HG03039 (cell line): ENCODE data around the gene SLC6A11.

Source experiments
- ATAC-seq: cut with Tn5 transposase; IDR thresholded peaks from one replicate; pipeline ENCODE4 v1.9.1; 2021; ENCODE audit warnings: mild to moderate bottlenecking, moderate library complexity; ENCODE audit not compliant: unreplicated experiment

SLC6A11 gene

GRCh38 chr3:10837849-10838248 lies 21.8 kb downstream of the SLC6A11 start:
- ATAC-seq, result no peak

GRCh38 chr3:10839167-10839566 lies 23.1 kb downstream of the SLC6A11 start:
- no peak for ATAC-seq

- no peak for ATAC-seq
Measured at GRCh38 chr3:10841100-10841499, 25.1 kb downstream of the SLC6A11 start.

- ATAC-seq, result no peak
Measured at GRCh38 chr3:10843378-10843777, 27.4 kb downstream of the SLC6A11 start.

- ATAC-seq, result no peak
Measured at GRCh38 chr3:10845001-10845761, 29.2 kb downstream of the SLC6A11 start.

- no peak for ATAC-seq
Measured at GRCh38 chr3:10845839-10846656, 30.0 kb downstream of the SLC6A11 start.

- ATAC-seq, result no peak
Measured at GRCh38 chr3:10846657-10846975, 30.6 kb downstream of the SLC6A11 start.

GRCh38 chr3:10848261-10848660 lies 32.2 kb downstream of the SLC6A11 start:
- ATAC-seq, result no peak

GRCh38 chr3:10852066-10852808 lies 36.2 kb downstream of the SLC6A11 start:
- ATAC-seq, result no peak

- ATAC-seq, result no peak
Measured at GRCh38 chr3:10855083-10855870, 39.2 kb downstream of the SLC6A11 start.

- ATAC-seq, result no peak
Measured at GRCh38 chr3:10855871-10856662, 40.0 kb downstream of the SLC6A11 start.

GRCh38 chr3:10857235-10857634 lies 41.2 kb downstream of the SLC6A11 start:
- ATAC-seq, result no peak

- no peak for ATAC-seq
Measured at GRCh38 chr3:10858091-10858490, 42.1 kb downstream of the SLC6A11 start.

GRCh38 chr3:10867384-10867783 lies 51.4 kb downstream of the SLC6A11 start:
- ATAC-seq, result no peak

- ATAC-seq, result no peak
Measured at GRCh38 chr3:10869460-10869859, 53.4 kb downstream of the SLC6A11 start.

GRCh38 chr3:10870296-10870695 lies 54.3 kb downstream of the SLC6A11 start:
- ATAC-seq, result no peak

GRCh38 chr3:10873415-10873814 lies 57.4 kb downstream of the SLC6A11 start:
- ATAC-seq, result no peak

GRCh38 chr3:10875914-10876313 lies 59.9 kb downstream of the SLC6A11 start:
- ATAC-seq, result no peak

- no peak for ATAC-seq
Measured at GRCh38 chr3:10876661-10877060, 60.6 kb downstream of the SLC6A11 start.

GRCh38 chr3:10882851-10883250 lies 66.8 kb downstream of the SLC6A11 start:
- no peak for ATAC-seq
